Epithelial cell of esophagus (primary cell): ENCODE results near the gene SUSD3.

Experiments used
- DNase-seq: peaks from one replicate; pipeline ENCODE4 v3.0.0; 2010; ENCODE audit warnings: low read depth
- H3K4me3 ChIP-seq: 2 replicates; pipeline ENCODE4 v1.5.1; 2011; ENCODE audit warnings: mild to moderate bottlenecking, low read length, control low read depth
- TF ChIP-seq, protein P1 (sequence below): IDR thresholded peaks from 2 replicates; pipeline ENCODE4 v1.5.1; 2011; ENCODE audit warnings: low read depth, mild to moderate bottlenecking, low read length, control low read depth, inconsistent platforms; ENCODE audit not compliant: insufficient read depth; ENCODE audit errors: missing control alignments

SUSD3 gene

DNA sequence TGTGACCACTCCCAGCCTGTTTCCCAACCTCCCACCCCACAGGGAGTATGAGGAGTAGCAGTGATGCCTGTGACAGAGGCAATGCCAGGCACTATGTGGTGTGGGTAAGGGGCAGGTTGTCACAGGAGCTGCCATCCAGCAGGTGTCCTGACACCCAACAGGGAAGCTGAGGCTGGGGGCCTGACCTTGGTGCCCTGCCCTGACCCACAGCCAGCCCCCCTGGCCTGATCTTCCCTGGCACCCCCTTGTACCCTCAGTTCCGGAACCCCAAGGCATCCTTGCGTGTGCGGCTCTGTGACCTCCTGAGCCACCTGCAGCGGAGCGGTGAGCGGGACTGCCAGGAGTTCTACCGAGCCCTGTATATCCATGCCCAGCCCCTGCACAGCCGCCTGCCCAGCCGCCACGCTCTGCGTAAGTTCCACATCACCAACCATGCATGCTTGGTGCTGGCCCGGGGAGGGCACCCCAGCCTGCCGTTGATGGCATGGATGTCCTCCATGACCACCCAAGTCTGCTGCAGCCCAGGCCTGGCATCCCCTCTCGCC lies 51.9 kb downstream of the SUSD3 start:
- no peak for DNase-seq
- TF ChIP-seq, protein P1, sequence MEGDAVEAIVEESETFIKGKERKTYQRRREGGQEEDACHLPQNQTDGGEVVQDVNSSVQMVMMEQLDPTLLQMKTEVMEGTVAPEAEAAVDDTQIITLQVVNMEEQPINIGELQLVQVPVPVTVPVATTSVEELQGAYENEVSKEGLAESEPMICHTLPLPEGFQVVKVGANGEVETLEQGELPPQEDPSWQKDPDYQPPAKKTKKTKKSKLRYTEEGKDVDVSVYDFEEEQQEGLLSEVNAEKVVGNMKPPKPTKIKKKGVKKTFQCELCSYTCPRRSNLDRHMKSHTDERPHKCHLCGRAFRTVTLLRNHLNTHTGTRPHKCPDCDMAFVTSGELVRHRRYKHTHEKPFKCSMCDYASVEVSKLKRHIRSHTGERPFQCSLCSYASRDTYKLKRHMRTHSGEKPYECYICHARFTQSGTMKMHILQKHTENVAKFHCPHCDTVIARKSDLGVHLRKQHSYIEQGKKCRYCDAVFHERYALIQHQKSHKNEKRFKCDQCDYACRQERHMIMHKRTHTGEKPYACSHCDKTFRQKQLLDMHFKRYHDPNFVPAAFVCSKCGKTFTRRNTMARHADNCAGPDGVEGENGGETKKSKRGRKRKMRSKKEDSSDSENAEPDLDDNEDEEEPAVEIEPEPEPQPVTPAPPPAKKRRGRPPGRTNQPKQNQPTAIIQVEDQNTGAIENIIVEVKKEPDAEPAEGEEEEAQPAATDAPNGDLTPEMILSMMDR, result no peak
- H3K4me3 ChIP-seq, result no peak overlapping the region

DNA sequence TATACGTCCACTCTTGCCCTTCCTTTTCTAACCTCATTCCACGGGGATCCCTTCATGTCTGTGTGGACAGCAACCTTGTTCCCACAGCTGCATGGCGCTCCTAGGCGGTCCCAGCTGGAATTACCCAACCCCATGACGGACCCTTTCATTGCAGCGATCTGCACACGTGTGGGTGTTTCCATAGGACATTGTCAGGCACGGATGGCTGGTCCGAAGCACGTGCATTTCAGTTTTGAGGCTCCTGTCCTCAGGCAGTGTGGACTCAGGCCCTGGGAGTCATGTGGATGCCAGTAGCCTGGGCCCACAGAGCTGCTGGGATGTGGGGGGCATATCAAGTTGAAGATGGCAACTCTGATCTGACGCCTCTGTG lies 52.5 kb downstream of the SUSD3 start:
- TF ChIP-seq, protein P1, result no peak
- no peak overlapping the region for H3K4me3 ChIP-seq
- DNase-seq, result no peak

DNA sequence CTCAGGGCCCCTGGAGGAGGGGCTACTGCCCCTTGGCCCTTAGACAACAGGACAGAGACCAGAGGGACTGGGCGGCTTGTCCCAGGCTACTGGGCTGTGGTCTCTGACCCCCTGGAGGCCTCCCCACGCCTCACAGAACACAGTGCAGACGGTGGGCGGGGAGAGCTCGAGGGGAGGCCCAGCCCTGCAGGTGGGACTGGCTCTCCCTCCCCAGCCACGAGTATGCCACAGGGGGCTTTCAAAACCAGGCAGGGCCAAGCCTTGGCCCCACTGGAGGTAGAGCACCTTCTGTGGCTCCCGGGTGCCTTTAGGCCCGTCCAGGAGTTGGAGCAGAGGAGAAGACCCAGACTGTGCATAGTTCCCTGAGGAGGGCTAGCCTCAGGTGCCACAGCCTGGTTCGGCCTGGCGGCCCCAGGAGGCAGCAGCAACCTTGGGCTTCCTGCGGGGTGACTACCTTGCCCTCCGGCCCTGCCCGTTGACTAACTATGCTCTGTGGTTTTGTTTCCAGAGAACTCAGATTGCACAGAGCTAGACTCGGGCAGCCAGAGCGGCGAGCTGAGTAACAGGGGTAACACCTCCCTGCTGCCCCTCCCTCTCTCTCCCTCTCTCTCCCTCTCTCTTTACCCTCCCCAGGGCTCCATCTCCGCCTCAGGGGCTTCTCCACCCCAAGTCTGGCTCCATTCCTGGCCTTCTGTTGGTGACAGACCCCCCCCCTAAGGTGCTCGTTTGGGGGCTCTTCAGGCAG lies 53.0 kb downstream of the SUSD3 start:
- DNase-seq, result peak; percentile 92
- TF ChIP-seq, protein P1, result no peak
- no peak overlapping the region for H3K4me3 ChIP-seq

DNA sequence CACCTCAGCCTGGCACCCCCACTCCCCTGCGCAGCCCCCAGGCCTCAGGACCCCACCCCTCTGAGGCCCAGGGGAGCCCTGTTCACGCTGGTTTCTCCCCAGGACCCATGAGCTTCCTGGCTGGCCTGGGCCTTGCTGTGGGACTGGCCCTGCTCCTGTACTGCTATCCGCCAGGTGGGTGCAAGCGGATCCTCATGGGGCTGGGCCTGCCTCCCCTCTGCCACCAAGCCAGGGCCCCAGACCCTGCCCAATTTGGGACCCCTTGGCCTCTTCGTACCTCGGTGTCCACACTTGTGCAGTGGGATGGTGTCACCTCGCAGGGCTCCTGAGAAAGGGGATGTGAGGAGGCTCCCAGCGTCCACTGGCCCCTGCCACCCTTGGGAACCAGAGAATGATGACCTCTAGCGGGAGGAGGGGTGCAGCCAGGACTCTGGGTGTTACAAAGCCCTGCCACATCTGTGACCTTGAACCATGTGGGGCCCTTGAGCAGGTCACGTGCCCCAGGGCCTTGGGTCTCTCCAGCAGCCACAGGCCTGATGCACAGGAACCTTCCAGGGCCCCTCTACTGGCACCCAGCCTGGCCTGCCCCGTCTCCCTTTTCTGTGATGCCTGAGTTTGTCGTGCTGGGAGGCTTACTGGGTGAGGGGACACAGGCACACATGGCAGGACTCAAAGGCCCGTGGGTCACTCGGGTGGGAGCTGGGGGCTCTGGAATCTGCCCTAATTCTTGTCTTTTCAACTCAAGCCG lies 53.8 kb downstream of the SUSD3 start:
- no peak overlapping the region for H3K4me3 ChIP-seq
- no peak for DNase-seq
- TF ChIP-seq, protein P1, result no peak

DNA sequence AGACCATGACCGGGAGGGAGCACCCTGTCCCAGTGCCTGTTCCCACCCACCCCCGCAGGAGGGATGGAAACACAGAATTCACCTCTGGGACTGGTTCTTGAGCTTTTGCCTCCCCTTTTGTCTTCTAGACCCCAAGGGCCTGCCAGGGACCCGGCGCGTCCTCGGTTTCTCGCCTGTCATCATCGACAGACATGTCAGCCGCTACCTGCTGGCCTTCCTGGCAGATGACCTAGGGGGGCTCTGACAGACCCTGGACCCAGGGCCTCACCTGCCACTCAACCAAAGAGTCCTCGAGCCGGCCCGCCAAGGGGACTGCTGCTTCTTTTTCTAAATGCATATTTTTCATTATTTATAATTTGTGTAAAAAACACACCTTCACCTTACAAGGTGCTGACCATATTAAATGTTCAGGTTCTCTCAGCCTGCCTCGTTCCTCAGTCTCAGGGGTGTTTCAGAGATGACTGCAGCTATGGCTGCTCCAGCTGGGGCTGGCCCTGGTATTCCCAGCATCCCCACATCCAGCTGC lies 54.4 kb downstream of the SUSD3 start:
- DNase-seq, result no peak
- no peak overlapping the region for H3K4me3 ChIP-seq
- TF ChIP-seq, protein P1, result no peak

DNA sequence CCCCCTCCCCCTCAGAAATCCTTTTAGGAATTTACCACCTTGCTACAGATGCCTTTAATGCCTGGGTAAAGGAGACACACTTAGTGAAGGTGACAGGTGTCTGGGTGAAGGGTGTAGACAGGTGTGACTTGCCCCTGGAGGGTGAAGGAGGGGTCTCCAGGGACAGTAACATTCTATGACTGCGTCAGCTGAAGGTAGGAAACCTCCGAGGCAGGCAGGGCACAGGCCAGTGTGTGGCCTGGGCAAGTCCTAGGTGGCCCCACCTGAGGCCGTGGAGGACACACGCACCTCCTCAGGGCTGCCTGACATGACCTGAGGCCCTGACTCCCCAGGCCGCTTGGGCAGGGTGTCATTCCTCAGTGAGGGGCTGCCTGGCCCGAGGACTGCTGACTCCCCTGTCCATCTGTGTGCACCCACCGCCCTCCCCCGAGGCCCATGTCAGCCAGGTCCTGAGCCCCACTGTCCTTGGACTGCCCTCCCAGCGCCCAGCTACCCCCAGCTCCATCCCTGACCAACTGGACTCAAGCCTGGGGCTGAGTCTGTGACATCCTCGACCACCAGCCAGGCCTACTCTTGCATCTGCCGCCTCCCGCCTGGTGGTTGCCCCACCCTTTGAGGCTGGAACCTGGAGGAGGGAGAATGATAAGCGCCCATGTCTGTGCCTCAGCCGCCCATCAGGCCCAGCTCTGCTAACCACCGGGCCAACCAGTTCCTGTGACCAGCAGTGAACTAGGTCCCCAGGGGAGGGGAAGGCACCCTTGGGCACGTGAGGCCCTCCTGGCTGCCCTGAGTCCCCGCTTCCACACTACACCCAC lies 55.9 kb downstream of the SUSD3 start:
- TF ChIP-seq, protein P1, result no peak
- DNase-seq, result no peak
- H3K4me3 ChIP-seq, result no peak overlapping the region
